GM12872 (cell line): ENCODE measurements around the gene RIT2.

ENCODE experiments used
- CTCF ChIP-seq: IDR thresholded peaks from 3 replicates; pipeline ENCODE4 v1.5.1; 2011; ENCODE audit warnings: low read depth, mild to moderate bottlenecking, low read length, moderate library complexity; ENCODE audit not compliant: insufficient read depth

Gene RIT2

GRCh38 chr18:42931491-42931890, 184.0 kb downstream of the RIT2 start:
- no peak for TF ChIP-seq CTCF

- TF ChIP-seq CTCF, result no peak
These were observed 185.6 kb downstream of the RIT2 start for GRCh38 chr18:42929857-42930256.

GRCh38 chr18:42929181-42929580, 186.3 kb downstream of the RIT2 start:
- TF ChIP-seq CTCF, result no peak

- TF ChIP-seq CTCF, result no peak
These were observed 190.4 kb downstream of the RIT2 start for GRCh38 chr18:42925036-42925435.

GRCh38 chr18:42922363-42922762, 193.1 kb downstream of the RIT2 start:
- no peak for TF ChIP-seq CTCF

GRCh38 chr18:42921226-42921737, 194.2 kb downstream of the RIT2 start:
- TF ChIP-seq CTCF, result no peak

GRCh38 chr18:42920621-42921020, 194.9 kb downstream of the RIT2 start:
- TF ChIP-seq CTCF, result no peak
